IMR-90 (cell line): ENCODE results near the gene TM7SF2. TPM values are rescaled to one million over a fixed set of nuclear protein-coding genes. Genes with fewer than 3 reads are reported as not detected.

Experiments used
- ATAC-seq: fragments of 200-7000 bp; cut with Tn5 transposase; 2 replicates; pipeline ENCODE4 v1.9.1; 2020; ENCODE audit warnings: low read depth, mild to moderate bottlenecking, moderate library complexity
- BruUV-seq: library from RNA; stranded (reverse); fragments of 400-500 nt; replicated peaks from 2 replicates; lab custom pipeline; 2021; lab: Mats Ljungman, UMichigan
- CTCF ChIA-PET: fragments of 300-600 bp; formaldehyde crosslinking; extraction: SDS; loops from one replicate; lab custom pipeline; 2021; ENCODE audit warnings: antibody characterized with exemption; lab: Yijun Ruan, JAX
- POLR2A ChIA-PET: fragments of 300-600 bp; sonication (Branson Sonifier 250); formaldehyde crosslinking; loops from one replicate; lab custom pipeline; 2022; ENCODE audit warnings: antibody characterized with exemption; ENCODE audit not compliant: unreplicated experiment; lab: Charles Lee
- DNase-seq: peaks from one replicate; pipeline ENCODE4 v3.0.0; 2013
- H2AFZ ChIP-seq: replicated peaks from 2 replicates; pipeline ENCODE3; 2013; ENCODE audit warnings: low read length, mild to moderate bottlenecking; ENCODE audit not compliant: poor library complexity
- H2AK5ac ChIP-seq: 2 replicates; pipeline ENCODE4 v1.6.1; 2013; ENCODE audit warnings: low read depth, low read length, inconsistent platforms
- H2AK9ac ChIP-seq: replicated peaks from 2 replicates; pipeline ENCODE3; 2013; ENCODE audit warnings: mild to moderate bottlenecking, low read depth, low read length, moderate library complexity; ENCODE audit not compliant: poor library complexity
- H2BK120ac ChIP-seq: 2 replicates; pipeline ENCODE4 v1.6.1; 2013; ENCODE audit warnings: low read depth, low read length, inconsistent platforms
- H2BK15ac ChIP-seq: 3 replicates; pipeline ENCODE4 v1.6.1; 2013; ENCODE audit warnings: low read depth, low read length, inconsistent platforms
- H2BK20ac ChIP-seq: 2 replicates; pipeline ENCODE4 v1.6.1; 2013; ENCODE audit warnings: low read depth, mild to moderate bottlenecking, inconsistent platforms, low read length, moderate library complexity
- H2BK5ac ChIP-seq: 2 replicates; pipeline ENCODE4 v1.6.1; 2013; ENCODE audit warnings: mild to moderate bottlenecking, low read depth, low read length, inconsistent platforms; ENCODE audit not compliant: poor library complexity, severe bottlenecking
- H3K14ac ChIP-seq: replicated peaks from 2 replicates; pipeline ENCODE4 v1.6.1; 2013; ENCODE audit warnings: low read depth, low read length, inconsistent platforms
- H3K18ac ChIP-seq: 2 replicates; pipeline ENCODE4 v1.6.1; 2013; ENCODE audit warnings: low read depth, low read length, control low read depth
- H3K23ac ChIP-seq: 2 replicates; pipeline ENCODE4 v1.6.1; 2013; ENCODE audit warnings: low read depth, low read length, inconsistent platforms
- H3K27ac ChIP-seq: 2 replicates; pipeline ENCODE4 v1.5.1; 2013; ENCODE audit warnings: mild to moderate bottlenecking, control low read depth, low read length; ENCODE audit not compliant: insufficient read depth
- H3K27me3 ChIP-seq: 2 replicates; pipeline ENCODE4 v1.6.1; 2013; ENCODE audit warnings: low read length; ENCODE audit not compliant: control insufficient read depth, insufficient read depth
- H3K36me3 ChIP-seq: 2 replicates; pipeline ENCODE4 v1.6.1; 2013; ENCODE audit warnings: low read length, mixed read lengths; ENCODE audit not compliant: control insufficient read depth, insufficient read depth
- H3K4ac ChIP-seq: 2 replicates; pipeline ENCODE4 v1.6.1; 2013; ENCODE audit warnings: low read depth, low read length, inconsistent platforms
- H3K4me1 ChIP-seq: 2 replicates; pipeline ENCODE4 v1.6.1; 2013; ENCODE audit warnings: low read length, mixed read lengths; ENCODE audit not compliant: control insufficient read depth, insufficient read depth
- H3K4me2 ChIP-seq: 2 replicates; pipeline ENCODE4 v1.6.1; 2013; ENCODE audit warnings: low read depth, mild to moderate bottlenecking, control low read depth, low read length, moderate library complexity
- H3K4me3 ChIP-seq: 2 replicates; pipeline ENCODE4 v1.5.1; 2013; ENCODE audit warnings: low read depth, mild to moderate bottlenecking, control low read depth, low read length, moderate library complexity; ENCODE audit not compliant: insufficient read depth
- H3K56ac ChIP-seq: 2 replicates; pipeline ENCODE4 v1.6.1; 2013; ENCODE audit warnings: low read length, inconsistent platforms; ENCODE audit not compliant: insufficient read depth; ENCODE audit errors: extremely low read depth
- H3K79me1 ChIP-seq, 2 experiments: 2 replicates each; pipeline ENCODE4 v1.6.1; 2013; ENCODE audit warnings: low read length in 2 of 2, inconsistent platforms in 1 of 2, low read depth in 1 of 2
- H3K9ac ChIP-seq: 2 replicates; pipeline ENCODE4 v1.6.1; 2013; ENCODE audit warnings: low read depth, low read length, control low read depth
- H3K9me1 ChIP-seq: 2 replicates; pipeline ENCODE4 v1.6.1; 2013; ENCODE audit warnings: low read length, inconsistent platforms; ENCODE audit not compliant: insufficient read depth
- H3K9me3 ChIP-seq: 2 replicates; pipeline ENCODE4 v1.6.1; 2013; ENCODE audit warnings: low read length; ENCODE audit not compliant: control insufficient read depth, insufficient read depth
- H4K20me1 ChIP-seq: 2 replicates; pipeline ENCODE4 v1.6.1; 2013; ENCODE audit warnings: low read length, inconsistent platforms; ENCODE audit not compliant: insufficient read depth
- H4K5ac ChIP-seq: 2 replicates; pipeline ENCODE4 v1.6.1; 2013; ENCODE audit warnings: mild to moderate bottlenecking, low read depth, low read length, control low read depth
- H4K8ac ChIP-seq, 2 experiments: 2 replicates each; pipeline ENCODE4 v1.6.1; 2013; ENCODE audit warnings: low read depth in 2 of 2, low read length in 2 of 2, control low read depth in 1 of 2, inconsistent platforms in 1 of 2
- H4K91ac ChIP-seq: 2 replicates; pipeline ENCODE4 v1.6.1; 2013; ENCODE audit warnings: low read depth, low read length, inconsistent platforms; ENCODE audit not compliant: insufficient read depth
- BHLHE40 ChIP-seq: fragments of 150-350 bp; IDR thresholded peaks from 2 replicates; pipeline ENCODE4 v1.6.1; 2016; ENCODE audit warnings: mild to moderate bottlenecking, low read depth, low read length
- CEBPB ChIP-seq: IDR thresholded peaks from 2 replicates; pipeline ENCODE4 v1.6.1; 2012; ENCODE audit warnings: low read depth, low read length, improper control_type of control experiment
- MAFK ChIP-seq: IDR thresholded peaks from 2 replicates; pipeline ENCODE4 v1.6.1; 2012; ENCODE audit warnings: low read depth, low read length, improper control_type of control experiment
- MXI1 ChIP-seq: IDR thresholded peaks from 2 replicates; pipeline ENCODE4 v1.6.1; 2012; ENCODE audit warnings: low read depth, mild to moderate bottlenecking, low read length, moderate library complexity, borderline replicate concordance
- NFE2L2 ChIP-seq: fragments of 150-350 bp; IDR thresholded peaks from 2 replicates; pipeline ENCODE4 v1.6.1; 2016; ENCODE audit warnings: low read depth, mild to moderate bottlenecking, low read length
- POLR2A ChIP-seq: IDR thresholded peaks from 2 replicates; pipeline ENCODE4 v1.6.1; 2012; ENCODE audit warnings: mild to moderate bottlenecking, low read depth, low read length
- RCOR1 ChIP-seq: IDR thresholded peaks from 2 replicates; pipeline ENCODE4 v1.6.1; 2012; ENCODE audit warnings: mild to moderate bottlenecking, low read length, improper control_type of control experiment; ENCODE audit not compliant: insufficient replicate concordance
- WGBS, 2 experiments: methylation state at CpG; one replicate each; pipeline versions ENCODE4 v1.1.5 to v1.1.7; 2013; ENCODE audit warnings: missing lambda C conversion rate in 2 of 2; ENCODE audit not compliant: insufficient read length in 1 of 2; ENCODE audit errors: extremely low coverage in 2 of 2; 5-methylcytosine and 5-hydroxymethylcytosine counted together
- dilution Hi-C: fragments of 300-500 bp; cut with HindIII; formaldehyde crosslinking; loops from one replicate; pipeline ENCODE4 v1.14.3; 2018; ENCODE audit warnings: low sequenced_read_pairs; ENCODE audit not compliant: unreplicated experiment
- in situ Hi-C: fragments of 300-500 bp; cut with MboI; formaldehyde crosslinking; loops from 3 replicates; pipeline ENCODE4 v1.14.3; 2019; ENCODE audit warnings: low sequenced_read_pairs, inconsistent platforms, mixed read lengths
- intact Hi-C: fragments of 100-400 bp; cut with micrococcal nuclease; formaldehyde crosslinking; loops from 2 replicates; pipeline ENCODE4 v1.10.0; 2022
- polyA plus RNA-seq, 3 experiments: library from polyadenylated mRNA; depleted of rRNA; stranded (reverse); fragments of >200 nt; gene quantifications; 2 replicates each; pipeline ENCODE4 v1.2.3, GENCODE V29; 2012; ENCODE audit warnings: low replicate concordance in 1 of 3
- total RNA-seq: library from RNA; depleted of rRNA; stranded (reverse); fragments of >200 nt; gene quantifications from 2 replicates; pipeline ENCODE4 v1.2.3, GENCODE V29; 2012
- TF ChIP-seq, protein P1 (sequence below): fragments of 150-350 bp; IDR thresholded peaks from 2 replicates; pipeline ENCODE4 v1.6.1; 2017; ENCODE audit warnings: mild to moderate bottlenecking, antibody characterized with exemption, low read length, low read depth

The TM7SF2 gene
- total and polyA plus RNA-seq, 2 of the 4 experiments (the other 2 are of a cell fraction): 5.7 to 7.6 TPM

GRCh38 chr11:65159012-65159411 is 47.3 kb downstream of the TM7SF2 start:
- no peak overlapping the region for H3K27ac ChIP-seq
- no peak for DNase-seq
- no peak overlapping the region for H2AK9ac ChIP-seq
- no peak overlapping the region for H3K23ac ChIP-seq
- ChIA-PET POLR2A (no interaction called here), CTCF (no interaction called here)
- no peak overlapping the region for H2AK5ac ChIP-seq
- dilution Hi-C loops: no loop called here
- no peaks in the 10 kb centered on the region for H3K36me3 ChIP-seq
- no TSS peak for BruUV-seq
- H3K27me3 ChIP-seq: 0 out of 2 replicates have a peak, but pooled peaks cover 2% of the 10 kb centered on the region
- H3K9me3 ChIP-seq: no peaks in the 10 kb centered on the region
- intact Hi-C loops: no loop called here
- no peaks in the 10 kb centered on the region for H3K4me1 ChIP-seq
- no peak for ATAC-seq
- no peak overlapping the region for H2AFZ ChIP-seq
- H2BK15ac ChIP-seq: no peak overlapping the region
- in situ Hi-C loops: no loop called here
- no peaks in the 10 kb centered on the region for H3K79me1 ChIP-seq
- no peak overlapping the region for H3K4me2 ChIP-seq
- TF ChIP-seq, protein P1, sequence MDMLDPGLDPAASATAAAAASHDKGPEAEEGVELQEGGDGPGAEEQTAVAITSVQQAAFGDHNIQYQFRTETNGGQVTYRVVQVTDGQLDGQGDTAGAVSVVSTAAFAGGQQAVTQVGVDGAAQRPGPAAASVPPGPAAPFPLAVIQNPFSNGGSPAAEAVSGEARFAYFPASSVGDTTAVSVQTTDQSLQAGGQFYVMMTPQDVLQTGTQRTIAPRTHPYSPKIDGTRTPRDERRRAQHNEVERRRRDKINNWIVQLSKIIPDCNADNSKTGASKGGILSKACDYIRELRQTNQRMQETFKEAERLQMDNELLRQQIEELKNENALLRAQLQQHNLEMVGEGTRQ: no peak
- TF ChIP-seq MXI1 (no peak), BHLHE40 (no peak), MAFK (no peak), CEBPB (no peak), NFE2L2 (no peak), POLR2A (no peak), RCOR1 (no peak)
- WGBS, 2 experiments: no CpG with 5 or more reads among the region's 5 CpGs
- no peak overlapping the region for H2BK5ac ChIP-seq
- H3K4ac ChIP-seq: no peak overlapping the region
- no peak overlapping the region for H2BK120ac ChIP-seq
- H3K14ac ChIP-seq: no peak overlapping the region
- H3K9ac ChIP-seq: no peak overlapping the region
- no peak overlapping the region for H4K5ac ChIP-seq
- no peaks in the 10 kb centered on the region for H3K9me1 ChIP-seq
- H3K56ac ChIP-seq: no peak overlapping the region
- H3K4me3 ChIP-seq: no peak overlapping the region
- no peaks in the 10 kb centered on the region for H4K20me1 ChIP-seq
- no peak overlapping the region for H4K8ac ChIP-seq
- H3K18ac ChIP-seq: no peak overlapping the region
- no peak overlapping the region for H4K91ac ChIP-seq
- no peak overlapping the region for H2BK20ac ChIP-seq
